Tibial artery (tissue), 4 donors: ENCODE results near the gene PDE4A.
"Not testable (repeated sequence)": the region's sequence is repeated elsewhere in the genome, so short reads cannot be mapped to it uniquely, and the experiment has no call there.

Experiments
- DNase-seq, 2 donors: peaks; one replicate each; pipeline ENCODE4 v3.0.0-alpha.2; 2019
- H3K27ac ChIP-seq, 2 donors: fragments of 200-600 bp; sonication (generic) in 1 of 2; 1 replicate in 1 of 2; 2 replicates in 1 of 2; pipeline ENCODE4 v1.5.1; 2018 to 2019; ENCODE audit warnings: mild to moderate bottlenecking in 1 of 2
- H3K27me3 ChIP-seq, 2 donors: fragments of 200-600 bp; sonication (generic) in 1 of 2; one replicate each; pipeline versions ENCODE4 v1.5.1 to v1.6.0; 2016 to 2019
- H3K36me3 ChIP-seq, 3 donors: fragments of 200-600 bp; sonication (generic) in 2 of 3; one replicate each; pipeline ENCODE4 v1.5.1; 2016 to 2019; ENCODE audit warnings: mild to moderate bottlenecking in 2 of 3
- H3K4me1 ChIP-seq, 4 donors: fragments of 200-600 bp; sonication (generic) in 2 of 4; 1 replicate in 3 of 4; 2 replicates in 1 of 4; pipeline ENCODE4 v1.5.1; 2016 to 2019
- H3K4me3 ChIP-seq, 2 donors: fragments of 200-600 bp; sonication (generic) in 1 of 2; 1 replicate in 1 of 2; 2 replicates in 1 of 2; pipeline ENCODE4 v1.5.1; 2018 to 2019; ENCODE audit warnings: mild to moderate bottlenecking in 2 of 2
- H3K9me3 ChIP-seq, 3 donors: fragments of 200-600 bp; sonication (generic) in 1 of 3; one replicate each; pipeline ENCODE4 v1.5.1; 2016 to 2019
- CTCF ChIP-seq, 2 experiments: fragments of 200-600 bp in 1 of 2; fragments of 450-650 bp in 1 of 2; IDR thresholded peaks; one replicate each; pipeline ENCODE4 v1.5.1; 2017 to 2019; ENCODE audit warnings: antibody characterized with exemption in 2 of 2, mild to moderate bottlenecking in 1 of 2, moderate library complexity in 1 of 2
- intact Hi-C: fragments of 100-400 bp; cut with DNase I; formaldehyde crosslinking; loops from one replicate; pipeline ENCODE4 v1.15.0; 2023; ENCODE audit warnings: low total_unique reads

The PDE4A gene

DNA sequence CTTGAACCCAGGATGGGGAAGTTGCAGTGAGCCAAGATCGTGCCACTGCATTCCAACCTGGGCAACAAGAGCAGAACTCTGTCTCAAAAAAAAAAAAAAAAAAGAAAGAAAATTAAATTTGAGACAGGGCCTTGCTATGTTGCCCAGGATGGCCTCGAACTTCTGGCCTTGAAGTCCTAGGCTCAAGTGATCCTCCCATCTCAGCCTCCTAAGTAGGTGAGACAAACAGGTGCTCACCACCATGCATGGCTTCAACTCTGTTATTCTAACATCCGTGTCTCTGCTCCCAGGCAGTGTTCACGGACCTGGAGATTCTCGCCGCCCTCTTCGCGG is 40.3 kb downstream of the PDE4A start:
- peaks cover 0 to 9% (median 3%) of the 10 kb centered on the region in 4 donors for H3K4me1 ChIP-seq
- H3K9me3 ChIP-seq = no peaks in the 10 kb centered on the region
- DNase-seq = no peak
- TF ChIP-seq CTCF (IDR thresholded peaks at IDR 0.05) = no peak
- peak overlapping the region in 1 of 2 donors; percentile 49 for H3K4me3 ChIP-seq
- peaks cover 0 to 24% (median 19%) of the 10 kb centered on the region in 3 donors for H3K36me3 ChIP-seq
- no peak overlapping the region for H3K27ac ChIP-seq
- intact Hi-C loops = no loop called here
- H3K27me3 ChIP-seq = no peaks in the 10 kb centered on the region

DNA sequence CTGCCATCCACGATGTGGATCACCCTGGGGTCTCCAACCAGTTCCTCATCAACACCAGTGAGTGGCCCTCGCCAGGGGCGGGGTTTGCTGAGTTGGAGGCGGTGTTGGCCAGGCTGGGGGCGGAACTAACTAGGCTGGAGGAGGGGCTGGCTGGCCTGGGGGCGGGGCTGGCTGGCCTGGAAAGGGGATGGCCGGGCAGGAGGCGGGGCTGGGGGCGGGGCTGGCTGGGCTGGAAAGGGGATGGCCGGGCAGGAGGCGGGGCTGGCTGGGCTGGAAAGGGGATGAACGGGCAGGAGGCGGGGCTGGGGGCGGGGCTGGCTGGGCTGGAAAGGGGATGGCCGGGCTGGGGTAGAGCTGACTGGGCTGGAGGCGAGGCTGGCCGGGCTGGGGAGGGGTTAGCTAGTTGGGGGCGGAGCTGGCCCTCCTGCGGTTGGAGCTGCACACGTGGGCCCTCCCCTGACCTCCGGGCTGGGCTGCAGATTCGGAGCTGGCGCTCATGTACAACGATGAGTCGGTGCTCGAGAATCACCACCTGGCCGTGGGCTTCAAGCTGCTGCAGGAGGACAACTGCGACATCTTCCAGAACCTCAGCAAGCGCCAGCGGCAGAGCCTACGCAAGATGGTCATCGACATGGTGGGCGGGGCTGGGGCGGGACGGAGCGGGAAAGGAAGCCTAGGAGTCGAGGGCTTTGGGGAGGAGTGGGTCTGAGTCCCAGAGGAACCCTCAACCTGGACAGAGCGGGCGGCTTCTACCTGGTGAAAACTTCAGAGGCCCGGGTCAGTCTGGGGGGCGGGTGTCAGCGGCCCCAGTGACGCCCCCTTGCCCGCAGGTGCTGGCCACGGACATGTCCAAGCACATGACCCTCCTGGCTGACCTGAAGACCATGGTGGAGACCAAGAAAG is 41.0 kb downstream of the PDE4A start:
- intact Hi-C loops = no loop called here
- DNase-seq = peak; percentile 91 to 96
- no peaks in the 10 kb centered on the region for H3K9me3 ChIP-seq
- H3K4me3 ChIP-seq = peak overlapping the region; percentile 30 to 49
- H3K27ac ChIP-seq = no peak overlapping the region
- peaks cover 0 to 9% (median 3%) of the 10 kb centered on the region in 4 donors for H3K4me1 ChIP-seq
- H3K36me3 ChIP-seq = peaks cover 0 to 24% (median 19%) of the 10 kb centered on the region in 3 donors
- TF ChIP-seq CTCF (IDR thresholded peaks at IDR 0.05) = no peak
- no peaks in the 10 kb centered on the region for H3K27me3 ChIP-seq

GRCh38 chr19:10462042-10462441 is 41.7 kb downstream of the PDE4A start:
- intact Hi-C loops, H3K4me1 ChIP-seq, H3K27ac ChIP-seq, DNase-seq, H3K27me3 ChIP-seq, H3K9me3 ChIP-seq, H3K4me3 ChIP-seq: not testable (repeated sequence)
- peaks cover 2 to 31% (median 26%) of the 10 kb centered on the region in 3 donors for H3K36me3 ChIP-seq

DNA sequence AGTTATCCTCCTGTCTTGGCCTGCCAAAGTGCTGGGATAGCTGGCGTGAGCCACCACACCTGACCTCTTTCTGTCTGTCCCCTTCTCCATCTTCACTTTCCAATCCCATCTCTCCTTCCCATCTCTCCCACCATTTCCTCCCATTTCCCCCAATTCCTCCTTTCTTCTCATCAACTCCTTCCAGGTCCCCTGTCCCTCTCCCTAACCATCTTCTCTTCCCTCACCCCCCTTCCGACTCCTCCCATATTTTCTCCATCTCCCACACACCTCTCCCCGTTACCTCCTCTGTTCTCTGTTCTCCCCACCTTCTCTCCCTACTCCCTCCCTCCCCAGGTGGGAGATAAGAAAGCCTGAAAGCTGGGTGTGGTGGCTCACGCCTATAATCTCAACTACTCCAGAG is 42.2 kb downstream of the PDE4A start:
- Histone ChIP-seq H3K27ac (no peak overlapping the region), H3K4me1 (peaks cover 0 to 9% (median 3%) of the 10 kb centered on the region in 4 donors), H3K27me3 (no peaks in the 10 kb centered on the region), H3K36me3 (peaks cover 4 to 36% (median 31%) of the 10 kb centered on the region in 3 donors), H3K9me3 (no peaks in the 10 kb centered on the region), H3K4me3 (no peak overlapping the region)
- no peak for DNase-seq
- TF ChIP-seq CTCF (IDR thresholded peaks at IDR 0.05) = no peak
- intact Hi-C loops = no loop called here

DNA sequence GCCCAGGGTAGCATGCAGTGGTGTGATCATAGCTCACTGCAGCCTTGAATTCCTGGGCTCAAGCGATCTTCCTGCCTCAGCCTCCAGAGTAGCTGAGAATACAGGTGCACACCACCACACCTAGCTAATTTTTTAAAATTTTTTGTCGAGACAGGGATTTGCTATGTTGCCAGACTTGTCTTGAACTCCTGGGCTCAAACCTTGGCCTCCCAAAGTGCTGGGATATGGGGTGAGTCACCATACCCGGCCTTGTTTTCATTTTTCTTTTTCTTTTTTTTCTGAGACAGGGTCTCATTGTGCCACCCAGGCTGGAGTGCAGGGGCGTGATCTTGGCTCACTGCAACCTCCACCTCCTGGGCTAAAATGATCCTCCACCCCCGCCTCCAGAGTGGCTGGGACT is 44.1 kb downstream of the PDE4A start:
- intact Hi-C loops = no loop called here
- H3K4me1 ChIP-seq = peaks cover 0 to 9% (median 3%) of the 10 kb centered on the region in 4 donors
- H3K27ac ChIP-seq = no peak overlapping the region
- H3K4me3 ChIP-seq = no peak overlapping the region
- peaks cover 4 to 29% (median 28%) of the 10 kb centered on the region in 3 donors for H3K36me3 ChIP-seq
- DNase-seq = no peak
- H3K9me3 ChIP-seq = no peaks in the 10 kb centered on the region
- TF ChIP-seq CTCF (IDR thresholded peaks at IDR 0.05) = no peak
- H3K27me3 ChIP-seq = no peaks in the 10 kb centered on the region

DNA sequence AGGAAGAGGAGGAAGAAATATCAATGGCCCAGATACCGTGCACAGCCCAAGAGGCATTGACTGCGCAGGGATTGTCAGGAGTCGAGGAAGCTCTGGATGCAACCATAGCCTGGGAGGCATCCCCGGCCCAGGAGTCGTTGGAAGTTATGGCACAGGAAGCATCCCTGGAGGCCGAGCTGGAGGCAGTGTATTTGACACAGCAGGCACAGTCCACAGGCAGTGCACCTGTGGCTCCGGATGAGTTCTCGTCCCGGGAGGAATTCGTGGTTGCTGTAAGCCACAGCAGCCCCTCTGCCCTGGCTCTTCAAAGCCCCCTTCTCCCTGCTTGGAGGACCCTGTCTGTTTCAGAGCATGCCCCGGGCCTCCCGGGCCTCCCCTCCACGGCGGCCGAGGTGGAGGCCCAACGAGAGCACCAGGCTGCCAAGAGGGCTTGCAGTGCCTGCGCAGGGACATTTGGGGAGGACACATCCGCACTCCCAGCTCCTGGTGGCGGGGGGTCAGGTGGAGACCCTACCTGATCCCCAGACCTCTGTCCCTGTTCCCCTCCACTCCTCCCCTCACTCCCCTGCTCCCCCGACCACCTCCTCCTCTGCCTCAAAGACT is 46.9 kb downstream of the PDE4A start:
- Histone ChIP-seq H3K4me3 (no peak overlapping the region), H3K27ac (no peak overlapping the region), H3K36me3 (peaks cover 4 to 28% (median 26%) of the 10 kb centered on the region in 3 donors), H3K27me3 (no peaks in the 10 kb centered on the region), H3K4me1 (no peaks in the 10 kb centered on the region), H3K9me3 (no peaks in the 10 kb centered on the region)
- no peak for TF ChIP-seq CTCF (IDR thresholded peaks at IDR 0.05)
- no peak for DNase-seq
- intact Hi-C loops = no loop called here
